Tongue (tissue), 2 donors: Measurements from ENCODE around the gene ONECUT2. TPM values are rescaled to one million over a fixed set of nuclear protein-coding genes. Genes with fewer than 3 reads are reported as not detected.
"Not testable (repeated sequence)": the region's sequence is repeated elsewhere in the genome, so short reads cannot be mapped to it uniquely, and the experiment has no call there.

Source experiments
- DNase-seq: peaks from one replicate; pipeline ENCODE4 v3.0.0-alpha.2; 2015
- total RNA-seq: library from RNA; depleted of rRNA; stranded (reverse); fragments of >200 nt; gene quantifications from one replicate; pipeline ENCODE4 v1.2.3, GENCODE V29; 2014

Gene ONECUT2
- under 0.01 TPM for total RNA-seq

- DNase-seq = peak; percentile 96
Measured at GRCh38 chr18:57434536-57435494, at the start of gene ONECUT2. TSS of gene ONECUT2 (plus strand) at chr18:57435374. CDS start at chr18:57435717, 343 bp downstream.

- no peak for DNase-seq
Measured at GRCh38 chr18:57389271-57389670, 45.9 kb upstream of the ONECUT2 start.

GRCh38 chr18:57390044-57390443 is 45.1 kb upstream of the ONECUT2 start:
- DNase-seq = no peak

GRCh38 chr18:57394749-57395148 is 40.4 kb upstream of the ONECUT2 start:
- not testable (repeated sequence) for DNase-seq

- not testable (repeated sequence) for DNase-seq
Measured at GRCh38 chr18:57396831-57397230, 38.3 kb upstream of the ONECUT2 start.

GRCh38 chr18:57397440-57398132 is 37.6 kb upstream of the ONECUT2 start:
- DNase-seq = no peak

GRCh38 chr18:57404345-57404744 is 30.8 kb upstream of the ONECUT2 start:
- no peak for DNase-seq

- no peak for DNase-seq
Measured at GRCh38 chr18:57409650-57410049, 25.5 kb upstream of the ONECUT2 start.

- no peak for DNase-seq
Measured at GRCh38 chr18:57410749-57411148, 24.4 kb upstream of the ONECUT2 start.

GRCh38 chr18:57416542-57416941 is 18.6 kb upstream of the ONECUT2 start:
- DNase-seq = no peak

- no peak for DNase-seq
Measured at GRCh38 chr18:57422313-57422872, 12.8 kb upstream of the ONECUT2 start.

GRCh38 chr18:57423821-57424220 is 11.4 kb upstream of the ONECUT2 start:
- DNase-seq = no peak

- DNase-seq = no peak
Measured at GRCh38 chr18:57425096-57425495, 10.1 kb upstream of the ONECUT2 start.

GRCh38 chr18:57426187-57426586 is 9.0 kb upstream of the ONECUT2 start:
- no peak for DNase-seq

- no peak for DNase-seq
Measured at GRCh38 chr18:57427429-57428201, 7.6 kb upstream of the ONECUT2 start.

- DNase-seq = no peak
Measured at GRCh38 chr18:57428221-57429150, 6.7 kb upstream of the ONECUT2 start.

- DNase-seq = peak; percentile 22
Measured at GRCh38 chr18:57429167-57430078, 5.8 kb upstream of the ONECUT2 start.

GRCh38 chr18:57430079-57431001 is 4.8 kb upstream of the ONECUT2 start:
- DNase-seq = no peak

- DNase-seq = no peak
Measured at GRCh38 chr18:57431002-57431382, 4.2 kb upstream of the ONECUT2 start.
